ENCODE data around the gene DAG1. TPM values are rescaled to one million over a fixed set of nuclear protein-coding genes. Genes with fewer than 3 reads are reported as not detected.

The DAG1 gene
- total RNA-seq, 3 donors from 2014 or later (not counting 1 experiment from before 2014, with no cell fraction given): 9.6 to 22.4 (median 20.6) TPM

GRCh38 chr3:49533031-49533430 lies 63.0 kb downstream of the DAG1 start:
- H3K36me3 ChIP-seq (ENCODE audit: control insufficient read depth, insufficient read depth, low read length): peaks cover 31% of the 10 kb centered on the region
- Mint-ChIP-seq H3K4me3 (no peak overlapping the region), H3K27me3 (ENCODE audit: low read depth in 2 of 2) (no peaks in the 10 kb centered on the region), H3K27ac (no peak overlapping the region), H3K4me1 (peaks cover 15 to 18% of the 10 kb centered on the region in 2 donors), H3K9me3 (no peaks in the 10 kb centered on the region), H3K36me3 (no peaks in the 10 kb centered on the region)
- H3K4me1 ChIP-seq (ENCODE audit: control insufficient read depth, insufficient read depth, low read length): no peaks in the 10 kb centered on the region
- intact Hi-C loops (cut with micrococcal nuclease): no loop called here
- DNase-seq (no peak), ATAC-seq (no peak)
- 98% methylated on average over 13 of the region's 13 CpGs for WGBS (ENCODE audit: insufficient coverage)
- H3K4me3 ChIP-seq (ENCODE audit: low read length): no peak overlapping the region
- no peaks in the 10 kb centered on the region for H3K9me3 ChIP-seq (ENCODE audit: control insufficient read depth, insufficient read depth, low read length)
- no peak overlapping the region for H3K27ac ChIP-seq (ENCODE audit: low read length)
- TF ChIP-seq, protein P1, sequence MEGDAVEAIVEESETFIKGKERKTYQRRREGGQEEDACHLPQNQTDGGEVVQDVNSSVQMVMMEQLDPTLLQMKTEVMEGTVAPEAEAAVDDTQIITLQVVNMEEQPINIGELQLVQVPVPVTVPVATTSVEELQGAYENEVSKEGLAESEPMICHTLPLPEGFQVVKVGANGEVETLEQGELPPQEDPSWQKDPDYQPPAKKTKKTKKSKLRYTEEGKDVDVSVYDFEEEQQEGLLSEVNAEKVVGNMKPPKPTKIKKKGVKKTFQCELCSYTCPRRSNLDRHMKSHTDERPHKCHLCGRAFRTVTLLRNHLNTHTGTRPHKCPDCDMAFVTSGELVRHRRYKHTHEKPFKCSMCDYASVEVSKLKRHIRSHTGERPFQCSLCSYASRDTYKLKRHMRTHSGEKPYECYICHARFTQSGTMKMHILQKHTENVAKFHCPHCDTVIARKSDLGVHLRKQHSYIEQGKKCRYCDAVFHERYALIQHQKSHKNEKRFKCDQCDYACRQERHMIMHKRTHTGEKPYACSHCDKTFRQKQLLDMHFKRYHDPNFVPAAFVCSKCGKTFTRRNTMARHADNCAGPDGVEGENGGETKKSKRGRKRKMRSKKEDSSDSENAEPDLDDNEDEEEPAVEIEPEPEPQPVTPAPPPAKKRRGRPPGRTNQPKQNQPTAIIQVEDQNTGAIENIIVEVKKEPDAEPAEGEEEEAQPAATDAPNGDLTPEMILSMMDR (IDR thresholded peaks at IDR 0.05): no peak
- no peaks in the 10 kb centered on the region for H3K27me3 ChIP-seq (ENCODE audit: control insufficient read depth, insufficient read depth, low read length)

DNA sequence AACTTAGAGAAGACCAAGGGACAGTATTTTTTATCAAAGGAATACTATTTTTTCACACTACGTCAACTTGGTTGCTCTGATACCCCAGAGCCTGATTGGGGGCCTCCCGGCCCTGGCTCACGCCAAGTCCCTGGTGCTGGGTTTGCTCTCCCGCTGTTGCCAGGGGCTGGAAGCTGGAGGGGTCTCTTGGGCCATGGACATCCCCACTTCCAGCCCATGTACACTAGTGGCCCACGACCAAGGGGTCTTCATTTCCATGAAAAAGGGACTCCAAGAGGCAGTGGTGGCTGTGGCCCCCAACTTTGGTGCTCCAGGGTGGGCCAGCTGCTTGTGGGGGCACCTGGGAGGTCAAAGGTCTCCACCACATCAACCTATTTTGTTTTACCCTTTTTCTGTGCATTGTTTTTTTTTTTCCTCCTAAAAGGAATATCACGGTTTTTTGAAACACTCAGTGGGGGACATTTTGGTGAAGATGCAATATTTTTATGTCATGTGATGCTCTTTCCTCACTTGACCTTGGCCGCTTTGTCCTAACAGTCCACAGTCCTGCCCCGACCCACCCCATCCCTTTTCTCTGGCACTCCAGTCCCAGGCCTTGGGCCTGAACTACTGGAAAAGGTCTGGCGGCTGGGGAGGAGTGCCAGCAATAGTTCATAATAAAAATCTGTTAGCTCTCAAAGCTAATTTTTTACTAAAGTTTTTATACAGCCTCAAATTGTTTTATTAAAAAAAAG lies 63.9 kb downstream of the DAG1 start:
- Mint-ChIP-seq H3K4me3 (no peak overlapping the region), H3K27ac (no peak overlapping the region), H3K9me3 (no peaks in the 10 kb centered on the region), H3K27me3 (ENCODE audit: low read depth in 2 of 2) (no peaks in the 10 kb centered on the region), H3K36me3 (no peaks in the 10 kb centered on the region), H3K4me1 (peaks cover 15 to 18% of the 10 kb centered on the region in 2 donors)
- intact Hi-C loops (cut with micrococcal nuclease): no loop called here
- no peak for ATAC-seq
- TF ChIP-seq, protein P1 (IDR thresholded peaks at IDR 0.05): no peak
- H3K4me3 ChIP-seq (ENCODE audit: low read length): no peak overlapping the region
- no peaks in the 10 kb centered on the region for H3K27me3 ChIP-seq (ENCODE audit: control insufficient read depth, insufficient read depth, low read length)
- DNase-seq: no peak
- H3K9me3 ChIP-seq (ENCODE audit: control insufficient read depth, insufficient read depth, low read length): no peaks in the 10 kb centered on the region
- H3K27ac ChIP-seq (ENCODE audit: low read length): no peak overlapping the region
- H3K36me3 ChIP-seq (ENCODE audit: control insufficient read depth, insufficient read depth, low read length): peaks cover 31% of the 10 kb centered on the region
- 98% methylated on average over 8 of the region's 9 CpGs for WGBS (ENCODE audit: insufficient coverage)
- no peaks in the 10 kb centered on the region for H3K4me1 ChIP-seq (ENCODE audit: control insufficient read depth, insufficient read depth, low read length)

DNA sequence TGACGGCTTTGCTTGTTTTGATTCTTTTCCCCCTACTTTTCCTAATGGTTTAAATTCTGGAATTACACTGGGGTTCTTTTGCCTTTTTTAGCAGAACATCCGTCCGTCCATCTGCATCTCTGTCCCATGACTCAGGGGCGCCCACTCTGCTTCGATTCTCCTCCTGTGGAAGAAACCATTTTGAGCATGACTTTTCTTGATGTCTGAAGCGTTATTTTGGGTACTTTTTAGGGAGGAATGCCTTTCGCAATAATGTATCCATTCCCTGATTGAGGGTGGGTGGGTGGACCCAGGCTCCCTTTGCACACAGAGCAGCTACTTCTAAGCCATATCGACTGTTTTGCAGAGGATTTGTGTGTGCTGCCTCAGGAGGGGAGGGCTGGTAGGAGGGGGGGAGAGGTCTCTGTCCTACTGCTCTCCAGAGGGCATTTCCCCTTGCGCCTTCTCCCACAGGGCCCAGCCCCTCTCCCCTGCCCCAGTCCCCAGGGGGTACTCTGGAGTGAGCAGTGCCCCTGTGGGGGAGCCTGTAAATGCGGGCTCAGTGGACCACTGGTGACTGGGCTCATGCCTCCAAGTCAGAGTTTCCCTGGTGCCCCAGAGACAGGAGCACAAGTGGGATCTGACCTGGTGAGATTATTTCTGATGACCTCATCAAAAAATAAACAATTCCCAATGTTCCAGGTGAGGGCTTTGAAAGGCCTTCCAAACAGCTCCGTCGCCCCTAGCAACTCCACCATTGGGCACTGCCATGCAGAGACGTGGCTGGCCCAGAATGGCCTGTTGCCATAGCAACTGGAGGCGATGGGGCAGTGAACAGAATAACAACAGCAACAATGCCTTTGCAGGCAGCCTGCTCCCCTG lies 64.7 kb downstream of the DAG1 start:
- intact Hi-C loops (cut with micrococcal nuclease): no loop called here
- no peaks in the 10 kb centered on the region for H3K36me3 Mint-ChIP-seq
- no peak overlapping the region for H3K4me3 Mint-ChIP-seq
- TF ChIP-seq, protein P1 (IDR thresholded peaks at IDR 0.05): no peak
- Histone ChIP-seq H3K4me1 (ENCODE audit: control insufficient read depth, insufficient read depth, low read length) (peaks cover 3% of the 10 kb centered on the region), H3K36me3 (ENCODE audit: control insufficient read depth, insufficient read depth, low read length) (peaks cover 31% of the 10 kb centered on the region), H3K27me3 (ENCODE audit: control insufficient read depth, insufficient read depth, low read length) (no peaks in the 10 kb centered on the region), H3K4me3 (ENCODE audit: low read length) (no peak overlapping the region), H3K27ac (ENCODE audit: low read length) (no peak overlapping the region), H3K9me3 (ENCODE audit: control insufficient read depth, insufficient read depth, low read length) (no peaks in the 10 kb centered on the region)
- peaks cover 10 to 16% of the 10 kb centered on the region in 2 donors for H3K4me1 Mint-ChIP-seq
- ATAC-seq: no peak
- no peak overlapping the region for H3K27ac Mint-ChIP-seq
- 96% methylated on average over 14 of the region's 14 CpGs for WGBS (ENCODE audit: insufficient coverage)
- H3K27me3 Mint-ChIP-seq (ENCODE audit: low read depth in 2 of 2): no peaks in the 10 kb centered on the region
- H3K9me3 Mint-ChIP-seq: no peaks in the 10 kb centered on the region
- DNase-seq: no peak
